Keratinocyte (primary cell): Measurements from ENCODE around the gene S100A13.

ENCODE experiments used
- CTCF ChIP-seq, 3 experiments: IDR thresholded peaks in 1 of 3; conservative IDR thresholded peaks in 1 of 3; optimal IDR thresholded peaks in 1 of 3; 2 replicates in 2 of 3; 3 replicates in 1 of 3; pipeline versions ENCODE3 to v1.5.1; 2011; ENCODE audit warnings: low read length in 3 of 3, mild to moderate bottlenecking in 3 of 3, moderate library complexity in 2 of 3, control low read depth in 1 of 3, inconsistent platforms in 1 of 3; ENCODE audit not compliant: insufficient read depth in 2 of 3; ENCODE audit errors: extremely low read depth in 1 of 3
- EZH2 ChIP-seq: IDR thresholded peaks from one replicate; pipeline ENCODE4 v1.6.1; 2012; ENCODE audit warnings: inconsistent platforms, mild to moderate bottlenecking, low read length, moderate library complexity

DNA sequence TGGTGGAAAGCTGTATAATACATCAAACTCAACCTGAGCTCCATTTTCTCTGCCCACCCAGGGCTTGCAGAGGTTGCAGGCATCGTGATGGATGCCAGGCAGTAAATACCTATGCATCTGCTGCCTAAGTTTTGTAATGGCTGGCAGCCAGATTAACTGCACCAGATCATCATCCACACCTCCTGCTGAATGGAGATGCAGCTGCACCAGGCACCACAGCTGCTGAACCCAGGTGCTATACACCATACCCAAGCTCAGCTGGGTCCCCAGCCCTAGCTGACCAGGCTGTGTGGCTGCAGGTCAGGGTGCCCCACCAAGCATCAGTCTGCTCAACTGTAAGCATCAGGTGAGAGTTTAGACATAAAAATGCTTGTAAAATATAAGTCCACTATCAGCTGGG, 24.5 kb upstream of the S100A13 start:
- no peak for TF ChIP-seq CTCF (optimal IDR thresholded peaks at IDR 0.05 in 1 of 3, IDR thresholded peaks at IDR 0.05 in 1 of 3, conservative IDR thresholded peaks at IDR 0.05 in 1 of 3; ENCODE audit: extremely low read depth in 1 of 3, insufficient read depth in 2 of 3, low read length in 3 of 3)
- no peak for TF ChIP-seq EZH2
